Coronary artery (tissue), 2 donors: ENCODE data around the gene ZSCAN23.
A peak's percentile ranks its signal among the peaks of the same experiment; 100 is the strongest.

Experiments used
- DNase-seq: peaks from one replicate; pipeline ENCODE4 v3.0.0-alpha.2; 2017; ENCODE audit warnings: low spot score
- H3K27ac ChIP-seq, 2 donors: fragments of 200-600 bp; sonication (generic); one replicate each; pipeline ENCODE4 v1.5.1; 2016 to 2019
- H3K4me3 ChIP-seq: fragments of 200-600 bp; sonication (generic); 2 replicates; pipeline ENCODE4 v1.5.1; 2016; ENCODE audit warnings: mild to moderate bottlenecking, moderate library complexity
- CTCF ChIP-seq: fragments of 200-600 bp; sonication (generic); IDR thresholded peaks from one replicate; pipeline ENCODE4 v1.5.1; 2019; ENCODE audit warnings: antibody characterized with exemption

Gene ZSCAN23

GRCh38 chr6:28395918-28396317 is 47.4 kb downstream of the ZSCAN23 start:
- H3K4me3 ChIP-seq: no peak overlapping the region
- H3K27ac ChIP-seq: no peak overlapping the region
- DNase-seq: no peak
- TF ChIP-seq CTCF: no peak

GRCh38 chr6:28393912-28394662 is 49.2 kb downstream of the ZSCAN23 start:
- H3K4me3 ChIP-seq: no peak overlapping the region
- H3K27ac ChIP-seq: no peak overlapping the region
- TF ChIP-seq CTCF: no peak
- DNase-seq: no peak

GRCh38 chr6:28390688-28391087 is 52.6 kb downstream of the ZSCAN23 start:
- no peak overlapping the region for H3K4me3 ChIP-seq
- no peak overlapping the region for H3K27ac ChIP-seq
- DNase-seq: no peak
- no peak for TF ChIP-seq CTCF

GRCh38 chr6:28384143-28384533 is 59.2 kb downstream of the ZSCAN23 start:
- no peak for TF ChIP-seq CTCF
- no peak overlapping the region for H3K4me3 ChIP-seq
- peak overlapping the region in 1 of 2 donors; percentile 52 for H3K27ac ChIP-seq
- DNase-seq: no peak

GRCh38 chr6:28383235-28384142 is 59.8 kb downstream of the ZSCAN23 start:
- peak overlapping the region; percentile 68 for H3K4me3 ChIP-seq
- DNase-seq: peak; percentile 91
- peak overlapping the region; percentile 52 to 68 for H3K27ac ChIP-seq
- TF ChIP-seq CTCF: no peak
